H1 (cell line): Measurements from ENCODE around the gene TTC36.
"Not testable (repeated sequence)": the region's sequence is repeated elsewhere in the genome, so short reads cannot be mapped to it uniquely, and the experiment has no call there.

Experiments
- ATF3 ChIP-seq: IDR thresholded peaks from 2 replicates; pipeline ENCODE4 v1.6.1; 2011; ENCODE audit warnings: low read depth, mild to moderate bottlenecking, low read length; ENCODE audit not compliant: insufficient read depth
- CBX5 ChIP-seq: fragments of 300-800, 300-1000 bp; sonication (generic); IDR thresholded peaks from 2 replicates; pipeline ENCODE4 v1.7.1; 2016; ENCODE audit warnings: antibody characterized with exemption, low read length, low read depth
- CHD1 ChIP-seq: IDR thresholded peaks from 2 replicates; pipeline ENCODE4 v1.6.1; 2012; ENCODE audit warnings: low read depth, low read length, improper control_type of control experiment
- CTCF ChIP-seq, 3 experiments: IDR thresholded peaks; 1 replicate in 2 of 3; 2 replicates in 1 of 3; pipeline versions ENCODE4 v1.5.1 to v1.6.1; 2011; ENCODE audit warnings: low read length in 3 of 3, mild to moderate bottlenecking in 3 of 3, inconsistent platforms in 2 of 3, low read depth in 1 of 3, moderate library complexity in 1 of 3; ENCODE audit not compliant: insufficient read depth in 1 of 3; ENCODE audit errors: control extremely low read depth in 1 of 3
- POLR2A ChIP-seq, 2 experiments: IDR thresholded peaks; 1 replicate in 1 of 2; 2 replicates in 1 of 2; pipeline ENCODE4 v1.6.1; 2011; ENCODE audit warnings: low read depth in 2 of 2, low read length in 2 of 2, mild to moderate bottlenecking in 2 of 2; ENCODE audit errors: control extremely low read depth in 1 of 2
- RXRA ChIP-seq: IDR thresholded peaks from 2 replicates; pipeline ENCODE4 v1.6.1; 2011; ENCODE audit warnings: low read depth, mild to moderate bottlenecking, low read length, moderate library complexity; ENCODE audit not compliant: insufficient read depth
- SIN3A ChIP-seq, 2 experiments: IDR thresholded peaks in 1 of 2; conservative IDR thresholded peaks in 1 of 2; 2 replicates each; pipeline ENCODE4 v1.6.1; 2011 to 2012; ENCODE audit warnings: low read length in 2 of 2, improper control_type of control experiment in 1 of 2, low read depth in 1 of 2, mild to moderate bottlenecking in 1 of 2
- SUZ12 ChIP-seq: fragments of 200-600 bp; sonication (generic); IDR thresholded peaks from 2 replicates; pipeline ENCODE4 v1.6.1; 2012; ENCODE audit warnings: mild to moderate bottlenecking, inconsistent platforms, low read length, moderate library complexity, mixed read lengths
- YY1 ChIP-seq: IDR thresholded peaks from 2 replicates; pipeline ENCODE4 v1.6.1; 2011; ENCODE audit warnings: low read depth, mild to moderate bottlenecking, low read length

DNA sequence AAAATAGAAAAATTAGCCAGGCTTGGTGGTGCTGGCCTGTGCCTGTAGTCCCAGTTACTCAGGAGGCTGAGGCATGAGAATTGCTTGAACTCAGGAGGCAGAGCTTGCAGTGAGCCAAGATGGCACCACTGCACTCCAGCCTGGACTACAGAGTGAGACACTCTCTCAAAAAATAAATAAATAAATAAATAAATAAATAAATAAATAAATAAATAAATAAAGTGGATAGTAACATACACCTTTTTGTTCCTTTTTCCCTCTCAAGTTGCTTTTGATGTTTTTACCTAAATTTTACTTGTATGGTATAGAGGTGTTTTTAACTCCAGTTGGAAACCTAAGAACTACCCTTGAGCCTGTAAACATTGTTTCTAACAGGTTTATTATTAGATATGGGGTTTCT is 50.7 kb downstream of the TTC36 start:
- TF ChIP-seq CHD1; RXRA; POLR2A (IDR thresholded peaks at IDR 0.05; ENCODE audit: control extremely low read depth in 1 of 2, low read depth in 2 of 2, low read length in 2 of 2); CTCF (IDR thresholded peaks at IDR 0.05; ENCODE audit: control extremely low read depth in 1 of 3, insufficient read depth in 1 of 3, low read depth in 1 of 3, low read length in 3 of 3); SIN3A (conservative IDR thresholded peaks at IDR 0.05 in 1 of 2, IDR thresholded peaks at IDR 0.05 in 1 of 2; ENCODE audit: low read depth in 1 of 2, low read length in 2 of 2); SUZ12; YY1; ATF3; CBX5: not testable (repeated sequence)
